Bronchial epithelial cell (primary cell): ENCODE results near the gene KCNG1. TPM values are rescaled to one million over a fixed set of nuclear protein-coding genes. Genes with fewer than 3 reads are reported as not detected.

Experiments
- DNase-seq: peaks from one replicate; pipeline ENCODE4 v3.0.0-alpha.2; 2010; ENCODE audit warnings: low read depth
- FAIRE-seq: peaks from 2 replicates; lab custom pipeline; 2011; peaks lifted over from hg19 to GRCh38; lab: Jason Lieb, UNC
- H3K27me3 ChIP-seq: 2 replicates; pipeline ENCODE4 v1.5.1; 2011; ENCODE audit warnings: low read length; ENCODE audit not compliant: control insufficient read depth, insufficient read depth
- H3K36me3 ChIP-seq: 2 replicates; pipeline ENCODE4 v1.5.1; 2011; ENCODE audit warnings: low read length; ENCODE audit not compliant: control insufficient read depth, insufficient read depth
- H3K4me3 ChIP-seq: 2 replicates; pipeline ENCODE4 v1.5.1; 2011; ENCODE audit warnings: mild to moderate bottlenecking, low read depth, low read length, control low read depth
- total RNA-seq: library from RNA; depleted of rRNA; stranded (reverse); fragments of >200 nt; gene quantifications from 2 replicates; pipeline ENCODE4 v1.2.1, GENCODE V29; 2014
- TF ChIP-seq, protein P1 (sequence below): IDR thresholded peaks from 2 replicates; pipeline ENCODE4 v1.5.1; 2011; ENCODE audit warnings: mild to moderate bottlenecking, moderate library complexity, low read length, control low read depth, inconsistent platforms; ENCODE audit not compliant: insufficient read depth, severe bottlenecking

The KCNG1 gene
- total RNA-seq, 1 donor from 2014 or later, result 91.1 TPM

DNA sequence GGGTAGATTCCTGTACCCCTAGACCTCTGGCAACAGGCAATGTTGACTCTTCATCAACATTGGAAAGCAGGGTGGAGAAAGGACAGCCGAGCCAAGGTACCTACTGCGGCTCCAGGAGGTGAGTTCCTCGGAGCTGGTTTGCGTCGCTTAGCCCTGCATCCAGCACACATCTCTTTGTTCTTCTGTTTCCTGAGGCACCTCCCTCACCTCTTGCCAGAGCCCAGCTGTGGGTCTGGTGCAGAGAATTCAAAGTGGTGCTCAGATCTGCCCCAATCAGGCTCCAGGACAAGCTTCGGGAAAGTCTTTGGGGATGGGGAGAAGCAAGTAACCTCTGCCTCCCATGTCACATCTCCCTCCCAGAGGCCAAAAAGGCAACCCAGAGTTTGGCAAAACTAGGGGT, 2.2 kb downstream of the KCNG1 start:
- FAIRE-seq, result no peak
- Histone ChIP-seq H3K36me3 (no peaks in the 10 kb centered on the region), H3K27me3 (peaks cover 14% of the 10 kb centered on the region), H3K4me3 (no peak overlapping the region)
- DNase-seq, result no peak
- TF ChIP-seq, protein P1, sequence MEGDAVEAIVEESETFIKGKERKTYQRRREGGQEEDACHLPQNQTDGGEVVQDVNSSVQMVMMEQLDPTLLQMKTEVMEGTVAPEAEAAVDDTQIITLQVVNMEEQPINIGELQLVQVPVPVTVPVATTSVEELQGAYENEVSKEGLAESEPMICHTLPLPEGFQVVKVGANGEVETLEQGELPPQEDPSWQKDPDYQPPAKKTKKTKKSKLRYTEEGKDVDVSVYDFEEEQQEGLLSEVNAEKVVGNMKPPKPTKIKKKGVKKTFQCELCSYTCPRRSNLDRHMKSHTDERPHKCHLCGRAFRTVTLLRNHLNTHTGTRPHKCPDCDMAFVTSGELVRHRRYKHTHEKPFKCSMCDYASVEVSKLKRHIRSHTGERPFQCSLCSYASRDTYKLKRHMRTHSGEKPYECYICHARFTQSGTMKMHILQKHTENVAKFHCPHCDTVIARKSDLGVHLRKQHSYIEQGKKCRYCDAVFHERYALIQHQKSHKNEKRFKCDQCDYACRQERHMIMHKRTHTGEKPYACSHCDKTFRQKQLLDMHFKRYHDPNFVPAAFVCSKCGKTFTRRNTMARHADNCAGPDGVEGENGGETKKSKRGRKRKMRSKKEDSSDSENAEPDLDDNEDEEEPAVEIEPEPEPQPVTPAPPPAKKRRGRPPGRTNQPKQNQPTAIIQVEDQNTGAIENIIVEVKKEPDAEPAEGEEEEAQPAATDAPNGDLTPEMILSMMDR, result no peak

DNA sequence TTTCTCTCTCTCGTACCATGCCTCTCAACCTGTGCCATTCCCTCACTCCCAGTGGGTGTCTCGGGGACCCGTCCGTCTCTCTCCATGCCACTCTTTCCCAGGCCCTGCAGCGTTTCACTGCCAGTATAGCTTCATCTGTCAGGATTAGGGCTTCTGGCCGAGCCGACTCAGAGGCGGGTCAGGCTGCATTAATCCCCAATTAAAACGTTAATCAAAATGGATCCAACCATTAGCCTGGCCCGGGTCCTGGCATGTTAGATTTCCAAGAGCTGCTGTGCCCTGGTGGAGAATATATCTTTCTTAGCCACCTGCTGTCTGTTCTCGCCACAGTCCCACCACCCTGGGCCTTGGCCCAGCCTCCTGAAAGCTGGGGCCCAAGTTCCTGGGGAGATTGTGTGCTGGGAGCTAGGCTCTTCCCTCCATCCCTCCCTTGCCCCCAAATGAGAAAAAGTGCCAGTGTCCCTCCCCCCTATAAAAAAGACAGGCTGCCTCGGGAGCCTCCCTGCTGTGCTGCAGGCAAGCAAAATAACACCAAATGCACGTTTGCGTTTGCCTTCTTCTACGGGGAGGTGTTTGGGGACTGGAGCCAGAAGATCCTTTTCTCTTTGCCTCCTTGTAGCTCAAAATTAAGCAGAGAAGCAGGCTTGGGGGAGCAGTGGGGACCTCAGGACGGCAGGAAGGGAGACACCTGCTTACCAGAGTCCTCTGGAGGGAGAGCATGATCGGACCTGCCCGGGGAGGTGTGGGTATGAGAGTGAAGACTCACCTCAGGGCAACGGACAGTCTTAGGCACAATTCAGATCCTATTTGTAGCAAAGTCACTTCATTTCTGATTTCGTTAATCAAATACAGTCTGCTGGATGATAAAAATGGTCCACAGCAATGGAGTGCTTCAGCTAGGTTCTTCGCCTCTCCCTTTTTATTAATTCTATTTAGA, 3.0 kb downstream of the KCNG1 start:
- DNase-seq (peak; percentile 55), FAIRE-seq (no peak)
- peaks cover 11% of the 10 kb centered on the region for H3K27me3 ChIP-seq
- TF ChIP-seq, protein P1, result no peak
- H3K36me3 ChIP-seq, result no peaks in the 10 kb centered on the region
- H3K4me3 ChIP-seq, result no peak overlapping the region

DNA sequence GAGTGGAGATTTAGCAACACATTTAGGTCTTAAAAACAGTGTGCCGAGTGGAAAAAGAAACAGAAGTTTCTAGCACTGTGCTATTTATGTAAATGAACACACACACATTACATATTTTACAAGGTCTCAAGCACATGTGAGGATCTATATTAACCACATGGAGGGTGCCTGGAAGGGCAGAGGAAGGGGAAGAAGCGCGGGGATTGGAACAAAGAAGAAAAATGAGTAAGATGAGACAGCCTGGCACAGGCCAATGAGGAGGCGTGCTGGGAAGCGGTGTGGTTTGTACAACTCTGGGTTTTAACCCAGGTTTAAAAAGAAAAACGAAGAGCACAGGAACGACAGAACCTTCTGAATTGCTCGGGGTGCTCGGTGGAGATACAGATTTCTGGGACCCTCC, 5.7 kb downstream of the KCNG1 start:
- Histone ChIP-seq H3K4me3 (no peak overlapping the region), H3K36me3 (no peaks in the 10 kb centered on the region), H3K27me3 (no peaks in the 10 kb centered on the region)
- DNase-seq (no peak), FAIRE-seq (no peak)
- TF ChIP-seq, protein P1, result no peak

DNA sequence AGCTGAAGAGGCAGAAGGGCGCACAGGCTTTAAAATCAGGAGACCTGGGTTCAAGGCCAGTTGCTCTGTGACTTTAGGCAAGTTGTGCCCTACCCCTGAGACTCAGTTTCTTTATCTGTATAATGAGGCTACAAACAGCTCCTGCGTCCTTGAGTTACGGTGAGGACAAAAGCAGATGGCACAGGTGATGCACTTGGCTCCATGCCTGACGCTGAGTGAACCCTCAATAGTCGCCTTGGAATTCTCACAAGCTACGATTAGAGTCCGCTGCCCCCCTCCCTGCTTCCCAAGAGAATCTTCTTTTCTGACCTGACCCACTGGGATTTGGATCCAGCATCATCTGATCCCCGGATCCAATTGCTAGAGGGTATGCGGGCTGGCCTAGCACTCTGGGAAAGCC, 6.4 kb downstream of the KCNG1 start:
- Histone ChIP-seq H3K27me3 (no peaks in the 10 kb centered on the region), H3K4me3 (no peak overlapping the region), H3K36me3 (no peaks in the 10 kb centered on the region)
- TF ChIP-seq, protein P1, result no peak
- FAIRE-seq (no peak), DNase-seq (no peak)

DNA sequence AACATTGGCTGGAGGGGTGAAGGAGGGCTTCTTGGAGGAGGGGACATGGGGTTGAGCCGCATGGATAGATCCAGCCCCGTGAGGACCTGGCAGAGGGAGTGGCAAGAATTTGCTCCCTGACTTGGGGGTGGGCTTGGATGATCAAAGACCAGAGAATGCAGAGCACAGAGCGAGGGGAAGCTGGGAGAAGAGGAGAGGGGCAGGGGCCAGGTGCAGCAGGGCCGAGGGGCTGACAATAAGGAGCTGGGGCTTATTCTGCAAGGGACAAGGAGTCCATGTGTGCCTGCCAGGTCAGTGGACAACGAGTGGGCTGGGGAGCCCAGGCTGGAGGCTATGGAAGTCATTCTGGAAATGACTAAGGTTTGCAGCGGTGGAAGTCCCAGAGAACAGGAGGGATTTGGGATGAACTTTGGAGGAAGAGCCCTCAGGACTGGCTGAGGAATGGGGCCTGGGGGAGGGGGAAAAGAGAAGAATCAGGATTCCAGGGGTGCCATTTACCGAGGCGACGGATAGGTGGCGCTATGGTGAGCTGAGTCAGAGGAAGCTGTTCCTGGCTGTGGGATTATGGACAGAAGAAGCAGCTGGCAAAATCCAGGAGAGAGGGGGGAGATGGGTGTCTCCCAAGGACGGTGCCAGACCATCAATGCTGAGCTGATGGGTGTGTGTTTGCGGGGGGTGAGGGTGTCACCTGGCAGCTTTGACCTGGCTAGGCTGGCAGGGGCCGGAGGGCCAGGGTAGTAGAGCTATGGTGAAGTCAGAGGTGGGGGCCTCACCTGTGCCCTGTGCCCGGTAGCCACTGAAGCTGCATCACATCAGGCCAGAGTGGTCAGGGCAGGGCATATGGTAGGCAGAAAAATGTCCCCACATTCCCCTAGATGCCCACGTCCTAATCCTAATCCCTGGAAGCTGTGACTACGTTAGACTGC, 7.8 kb downstream of the KCNG1 start:
- Histone ChIP-seq H3K27me3 (no peaks in the 10 kb centered on the region), H3K4me3 (no peak overlapping the region), H3K36me3 (no peaks in the 10 kb centered on the region)
- DNase-seq, result peak; percentile 49
- no peak for FAIRE-seq
- TF ChIP-seq, protein P1, result peak; percentile 94
